Heart left ventricle (tissue), 13 donors: ENCODE data around the gene APBB1.

Source experiments
- CTCF ChIP-seq, 12 donors: fragments of 200-600 bp; sonication (generic) in 4 of 12; IDR thresholded peaks; one replicate each; pipeline versions ENCODE4 v1.5.0 to v1.8.0; 2018 to 2022; ENCODE audit warnings: antibody characterized with exemption in 12 of 12, mild to moderate bottlenecking in 5 of 12
- POLR2A ChIP-seq, 2 donors: fragments of 450-650 bp; IDR thresholded peaks; one replicate each; pipeline ENCODE4 v1.6.1; 2017; ENCODE audit warnings: antibody characterized with exemption in 2 of 2, mild to moderate bottlenecking in 2 of 2, moderate library complexity in 2 of 2
- donor health status: ischemic (EF 13 %, LVEDD 7.1; RV severe dilation, severe dysfunction).
- donor health status: DM: no; HTN: yes; CAD: no.
- donor health status: DM: no; HTN: no; CAD: no.
- donor health status: ischemic (EF 25% LVEDD 6.9; RV normal size, moderate dysfunction).
- donor health status: ischemic (EF 25% LVEDD 5.7; RV mildly dilated, moderate dysfunction).
- donor health status: ischemic (EF 35%, LVEDD 5.7; RV mildly dilated, moderate dysfunction).
- donor health status: nonischemic (EF 11% LVEDD 7.7; RV severe dilation, severe dysfunction).
- donor health status: DM: yes; HTN: yes; CAD: no.
- donor health status: PGD.
- donor health status: ischemic (EF 29% LVEDD 5.4; RV normal size, mild dysfunction).
- donor health status: nonischemic (EF 23%, LVEDD 6.1; RV moderate dilation, normal function).

- no peak for TF ChIP-seq CTCF (IDR thresholded peaks at IDR 0.05)
- no peak for TF ChIP-seq POLR2A (IDR thresholded peaks at IDR 0.05)
Measured at GRCh38 chr11:6402061-6402470, 16.8 kb downstream of the APBB1 start.
